WTC11 (cell line): ENCODE measurements around the gene TVP23C. TPM values are rescaled to one million over a fixed set of nuclear protein-coding genes. Genes with fewer than 3 reads are reported as not detected.

Source experiments
- ATAC-seq: fragments of 200-7000 bp; cut with Tn5 transposase; 2 replicates; pipeline ENCODE4 v1.10.0; 2021; ENCODE audit warnings: mild to moderate bottlenecking, moderate library complexity
- CTCF ChIA-PET: fragments of 300-600 bp; sonication (Branson Sonifier 250); formaldehyde crosslinking; loops from one replicate; lab custom pipeline; 2021; ENCODE audit warnings: antibody characterized with exemption; lab: Charles Lee
- POLR2A ChIA-PET: fragments of 350-600 bp; sonication (Branson Sonifier 250); formaldehyde crosslinking; loops from one replicate; lab custom pipeline; 2021; ENCODE audit warnings: antibody characterized with exemption; lab: Charles Lee
- DNase-seq: peaks from one replicate; pipeline ENCODE4 v3.0.0; 2021; ENCODE audit warnings: low spot score
- H3K27ac Mint-ChIP-seq: 2 replicates; pipeline ENCODE4 v1.8.0; 2021; ENCODE audit warnings: mixed read lengths
- H3K27me3 Mint-ChIP-seq: 2 replicates; pipeline ENCODE4 v1.8.0; 2021; ENCODE audit warnings: low read depth, mild to moderate bottlenecking, moderate library complexity, mixed read lengths
- H3K36me3 Mint-ChIP-seq: 2 replicates; pipeline ENCODE4 v1.8.0; 2021; ENCODE audit warnings: mixed read lengths
- H3K4me1 Mint-ChIP-seq: 2 replicates; pipeline ENCODE4 v1.8.0; 2022; ENCODE audit warnings: mixed read lengths
- H3K4me3 Mint-ChIP-seq: 2 replicates; pipeline ENCODE4 v1.8.0; 2021; ENCODE audit warnings: mild to moderate bottlenecking, moderate library complexity, mixed read lengths
- H3K9me3 Mint-ChIP-seq: 2 replicates; pipeline ENCODE4 v1.8.0; 2021; ENCODE audit warnings: mixed read lengths
- ARID4B ChIP-seq: sonication (generic); formaldehyde crosslinking; IDR thresholded peaks from 2 replicates; pipeline ENCODE4 v1.8.0; 2023; ENCODE audit warnings: missing genetic modification reagents, mild to moderate bottlenecking, borderline replicate concordance
- E2F5 ChIP-seq: sonication (generic); formaldehyde crosslinking; IDR thresholded peaks from 2 replicates; pipeline ENCODE4 v1.8.1; 2022; ENCODE audit warnings: mild to moderate bottlenecking, moderate library complexity, missing genetic modification reagents
- ETV6 ChIP-seq: sonication (generic); formaldehyde crosslinking; IDR thresholded peaks from 2 replicates; pipeline ENCODE4 v1.8.1; 2022; ENCODE audit warnings: mild to moderate bottlenecking, missing genetic modification reagents
- GRHL2 ChIP-seq: fragments of 250-450 bp; sonication (Bioruptor Pico); IDR thresholded peaks from 2 replicates; pipeline ENCODE4 v1.8.0; 2022; ENCODE audit warnings: mild to moderate bottlenecking, moderate library complexity; ENCODE audit not compliant: insufficient replicate concordance, severe bottlenecking
- IRF2 ChIP-seq: sonication (generic); formaldehyde crosslinking; IDR thresholded peaks from 2 replicates; pipeline ENCODE4 v1.8.0; 2022; ENCODE audit warnings: low read depth, missing genetic modification reagents, borderline replicate concordance
- MLX ChIP-seq: sonication (generic); formaldehyde crosslinking; IDR thresholded peaks from 2 replicates; pipeline ENCODE4 v1.8.1; 2023; ENCODE audit warnings: mild to moderate bottlenecking, missing genetic modification reagents, moderate library complexity
- NFATC4 ChIP-seq: fragments of 250-450 bp; sonication (Bioruptor Pico); IDR thresholded peaks from 2 replicates; pipeline ENCODE4 v1.9.0; 2021; ENCODE audit warnings: mild to moderate bottlenecking
- RORB ChIP-seq: fragments of 250-450 bp; sonication (Bioruptor Pico); IDR thresholded peaks from 2 replicates; pipeline ENCODE4 v1.9.0; 2021; ENCODE audit warnings: mild to moderate bottlenecking
- TEAD1 ChIP-seq: sonication (generic); formaldehyde crosslinking; IDR thresholded peaks from 2 replicates; pipeline ENCODE4 v1.8.0; 2022; ENCODE audit warnings: mild to moderate bottlenecking, missing genetic modification reagents
- ZBTB43 ChIP-seq: sonication (generic); formaldehyde crosslinking; IDR thresholded peaks from 2 replicates; pipeline ENCODE4 v1.8.1; 2023; ENCODE audit warnings: mild to moderate bottlenecking, missing genetic modification reagents
- ZNF219 ChIP-seq: sonication (generic); formaldehyde crosslinking; IDR thresholded peaks from 2 replicates; pipeline ENCODE4 v1.8.0; 2023; ENCODE audit warnings: missing genetic modification reagents, mild to moderate bottlenecking, borderline replicate concordance
- ZNF396 ChIP-seq: fragments of 250-450 bp; sonication (Bioruptor Pico); IDR thresholded peaks from 2 replicates; pipeline ENCODE4 v1.8.0; 2021; ENCODE audit warnings: mild to moderate bottlenecking, moderate library complexity, borderline replicate concordance
- ZNF423 ChIP-seq: fragments of 250-450 bp; sonication (Bioruptor Pico); IDR thresholded peaks from 2 replicates; pipeline ENCODE4 v2.1.2; 2022; ENCODE audit warnings: mild to moderate bottlenecking, moderate library complexity
- total RNA-seq: library from RNA; stranded (reverse); gene quantifications from 3 replicates; pipeline ENCODE4 v1.2.3, GENCODE V29; 2021
- TF ChIP-seq, protein P1 (sequence below): fragments of 250-450 bp; sonication (Bioruptor Pico); IDR thresholded peaks from 2 replicates; pipeline ENCODE4 v1.9.0; 2021; ENCODE audit warnings: mild to moderate bottlenecking

Gene TVP23C
- total RNA-seq, 1 experiment from 2014 or later: 16.9 TPM

DNA sequence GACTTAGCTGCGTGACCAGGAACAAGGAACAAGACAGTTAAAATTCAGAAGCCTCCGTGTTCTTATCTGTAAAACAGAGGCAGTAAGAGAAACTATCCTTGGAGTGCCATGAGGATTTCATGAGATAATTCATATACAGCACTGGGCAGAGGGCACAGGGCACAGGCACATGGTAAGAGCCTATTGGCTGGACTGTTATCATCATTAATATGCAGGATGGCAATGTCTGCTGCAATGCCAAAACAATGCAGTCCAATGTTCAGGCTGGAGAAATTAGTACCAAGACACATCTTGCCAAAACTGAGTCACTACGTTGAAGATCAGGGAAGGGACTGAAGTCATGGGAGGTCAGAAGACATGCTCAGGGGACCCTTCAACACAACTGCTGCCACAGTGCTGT lies 109.5 kb downstream of the TVP23C start:
- H3K27me3 Mint-ChIP-seq: no peaks in the 10 kb centered on the region
- H3K4me1 Mint-ChIP-seq: no peaks in the 10 kb centered on the region
- POLR2A ChIA-PET: no interaction called here
- peaks cover 14% of the 10 kb centered on the region for H3K9me3 Mint-ChIP-seq
- TF ChIP-seq, protein P1, sequence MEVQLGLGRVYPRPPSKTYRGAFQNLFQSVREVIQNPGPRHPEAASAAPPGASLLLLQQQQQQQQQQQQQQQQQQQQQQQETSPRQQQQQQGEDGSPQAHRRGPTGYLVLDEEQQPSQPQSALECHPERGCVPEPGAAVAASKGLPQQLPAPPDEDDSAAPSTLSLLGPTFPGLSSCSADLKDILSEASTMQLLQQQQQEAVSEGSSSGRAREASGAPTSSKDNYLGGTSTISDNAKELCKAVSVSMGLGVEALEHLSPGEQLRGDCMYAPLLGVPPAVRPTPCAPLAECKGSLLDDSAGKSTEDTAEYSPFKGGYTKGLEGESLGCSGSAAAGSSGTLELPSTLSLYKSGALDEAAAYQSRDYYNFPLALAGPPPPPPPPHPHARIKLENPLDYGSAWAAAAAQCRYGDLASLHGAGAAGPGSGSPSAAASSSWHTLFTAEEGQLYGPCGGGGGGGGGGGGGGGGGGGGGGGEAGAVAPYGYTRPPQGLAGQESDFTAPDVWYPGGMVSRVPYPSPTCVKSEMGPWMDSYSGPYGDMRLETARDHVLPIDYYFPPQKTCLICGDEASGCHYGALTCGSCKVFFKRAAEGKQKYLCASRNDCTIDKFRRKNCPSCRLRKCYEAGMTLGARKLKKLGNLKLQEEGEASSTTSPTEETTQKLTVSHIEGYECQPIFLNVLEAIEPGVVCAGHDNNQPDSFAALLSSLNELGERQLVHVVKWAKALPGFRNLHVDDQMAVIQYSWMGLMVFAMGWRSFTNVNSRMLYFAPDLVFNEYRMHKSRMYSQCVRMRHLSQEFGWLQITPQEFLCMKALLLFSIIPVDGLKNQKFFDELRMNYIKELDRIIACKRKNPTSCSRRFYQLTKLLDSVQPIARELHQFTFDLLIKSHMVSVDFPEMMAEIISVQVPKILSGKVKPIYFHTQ (CRISPR knock-in tag): no peak
- TF ChIP-seq ZBTB43 (no peak), NFATC4 (CRISPR knock-in tag) (no peak), GRHL2 (CRISPR knock-in tag) (no peak), TEAD1 (CRISPR knock-in tag) (no peak), ZNF396 (no peak), IRF2 (no peak), ZNF423 (CRISPR knock-in tag) (no peak), MLX (CRISPR knock-in tag) (no peak), E2F5 (CRISPR knock-in tag) (no peak), ARID4B (CRISPR knock-in tag) (no peak), ETV6 (CRISPR knock-in tag) (no peak)
- TF ChIP-seq, all 79 proteins: peak for 0
- DNase-seq (no peak), ATAC-seq (no peak)
- CTCF ChIA-PET: interaction anchor here (0.6 kb wide), 1 partner anchor 49 kb away, joined by 3 read pairs; no protein-coding TSS in a partner anchor
- Mint-ChIP-seq H3K36me3 (peaks cover 23% of the 10 kb centered on the region), H3K27ac (no peak overlapping the region), H3K4me3 (no peak overlapping the region)

GRCh38 chr17:15453246-15453645 lies 110.0 kb downstream of the TVP23C start:
- no peak for ATAC-seq
- Mint-ChIP-seq H3K4me1 (no peaks in the 10 kb centered on the region), H3K4me3 (no peak overlapping the region), H3K27ac (no peak overlapping the region), H3K27me3 (no peaks in the 10 kb centered on the region), H3K9me3 (peaks cover 14% of the 10 kb centered on the region), H3K36me3 (peaks cover 23% of the 10 kb centered on the region)
- ChIA-PET POLR2A (no interaction called here), CTCF (no interaction called here)
- DNase-seq: no peak
- TF ChIP-seq ZNF219: no peak

- H3K9me3 Mint-ChIP-seq: peaks cover 14% of the 10 kb centered on the region
- DNase-seq: no peak
- CTCF ChIA-PET: no interaction called here
- no peak overlapping the region for H3K4me3 Mint-ChIP-seq
- no peak for TF ChIP-seq RORB
- TF ChIP-seq, all 79 proteins: peak for 0
- H3K36me3 Mint-ChIP-seq: peaks cover 23% of the 10 kb centered on the region
- no peaks in the 10 kb centered on the region for H3K27me3 Mint-ChIP-seq
- H3K4me1 Mint-ChIP-seq: no peaks in the 10 kb centered on the region
- no peak for ATAC-seq
- POLR2A ChIA-PET: no interaction called here
- H3K27ac Mint-ChIP-seq: no peak overlapping the region
Observed at GRCh38 chr17:15452746-15453145, 110.5 kb downstream of the TVP23C start.

Other genes starting within 250 kb of the TVP23C start
- 2.0 to 3.1 TPM (median 2.3 TPM) in 3 replicates for gene TEKT3, start 221.9 kb downstream of the TVP23C start, total RNA-seq
- 4.9 to 8.3 TPM (median 6.5 TPM) in 3 replicates for gene CDRT4, start 95.9 kb downstream of the TVP23C start, total RNA-seq
- 0.14 to 0.33 TPM in 2 of 3 replicates, not detected in the other for gene FBXW10B, start 56.2 kb upstream of the TVP23C start, total RNA-seq
- 20.6 to 27.8 TPM (median 26.8 TPM) in 3 replicates for gene TRIM16, start 120.8 kb upstream of the TVP23C start, total RNA-seq
- gene ZNF286A, start 136.3 kb upstream of the TVP23C start, total RNA-seq: 61.3 to 83.6 TPM (median 66.8 TPM) in 3 replicates
- gene TBC1D26, start 168.8 kb upstream of the TVP23C start, total RNA-seq: 2.2 to 3.6 TPM (median 3.5 TPM) in 3 replicates